HG03064 (cell line): ENCODE results near the gene EMX2.

Experiments
- ATAC-seq: cut with Tn5 transposase; IDR thresholded peaks from one replicate; pipeline ENCODE4 v1.9.1; 2021; ENCODE audit warnings: low read depth; ENCODE audit not compliant: unreplicated experiment

Gene EMX2

DNA sequence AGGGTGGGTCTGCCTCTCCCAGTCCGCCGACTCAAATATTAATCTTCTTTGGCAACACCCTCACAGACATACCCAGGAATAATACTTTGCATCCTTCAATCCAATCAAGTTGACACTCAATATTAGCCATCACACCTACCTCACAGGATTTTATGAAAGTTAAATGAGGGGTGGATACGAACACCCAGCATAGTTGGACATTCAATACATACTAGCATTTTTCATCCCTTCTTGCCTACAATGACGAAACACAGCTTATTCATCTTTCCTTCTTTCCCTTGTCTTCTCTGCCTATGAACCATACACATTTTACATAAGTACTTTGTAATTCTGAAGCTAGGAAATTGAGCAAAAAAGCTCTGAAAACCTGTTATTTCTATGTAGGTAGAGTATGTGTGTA is 48.5 kb downstream of the EMX2 start:
- no peak for ATAC-seq

DNA sequence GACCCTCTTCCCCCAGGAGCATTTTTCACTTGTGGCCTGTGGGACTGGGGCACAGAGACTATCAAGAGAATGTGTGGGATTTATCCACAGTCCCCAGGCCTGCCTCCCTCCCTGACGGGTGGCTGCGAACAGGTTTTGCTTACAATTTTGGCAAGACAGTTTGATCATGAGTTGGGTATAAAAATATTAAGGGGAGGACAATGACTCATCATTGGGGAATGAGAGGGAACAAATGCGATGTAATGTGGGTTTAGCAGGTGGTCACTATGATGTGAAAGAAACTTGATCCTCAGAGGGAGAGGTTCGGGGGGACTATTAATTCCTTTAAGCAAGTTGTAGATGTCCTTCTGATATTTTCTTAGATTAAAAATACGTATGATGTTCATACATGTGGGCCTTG is 52.2 kb downstream of the EMX2 start:
- ATAC-seq: no peak

DNA sequence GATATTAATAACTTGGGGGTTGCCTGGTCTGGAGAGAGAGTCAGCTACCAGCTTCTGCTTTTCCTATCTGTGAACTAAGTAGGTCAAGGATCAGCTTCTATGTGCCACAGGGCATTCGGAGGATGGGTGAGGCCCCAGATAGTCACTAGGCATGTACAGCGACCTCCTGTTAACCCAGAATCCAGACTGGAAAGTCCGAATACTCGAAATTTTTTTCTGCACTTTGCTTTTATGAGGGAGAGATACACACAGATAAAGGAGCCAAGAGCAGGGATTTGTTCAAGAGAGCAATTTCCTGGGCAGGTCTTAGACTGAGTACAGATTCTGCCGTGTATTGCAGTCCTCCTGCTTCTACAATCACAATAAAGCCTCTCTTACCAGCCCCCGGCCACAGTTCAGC is 54.2 kb downstream of the EMX2 start:
- ATAC-seq: no peak

DNA sequence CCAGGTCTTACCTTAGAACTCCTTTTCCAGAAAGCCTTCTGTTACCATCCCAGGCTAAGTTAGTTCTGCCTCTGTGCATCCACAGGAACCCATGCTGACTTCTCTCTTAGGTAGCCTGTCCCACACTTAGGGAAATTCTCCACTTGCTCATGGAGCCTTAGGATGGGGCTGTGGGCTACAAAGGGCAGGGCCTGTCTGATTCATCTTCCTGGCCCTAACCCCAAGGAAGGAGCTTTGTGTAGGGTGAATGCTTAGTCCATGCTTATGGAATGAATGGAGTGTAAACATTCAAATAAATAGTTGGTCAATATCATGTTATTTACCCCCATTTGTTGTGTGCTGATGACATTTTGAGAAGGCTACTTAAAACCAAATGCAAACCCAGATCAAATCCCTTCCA is 54.7 kb downstream of the EMX2 start:
- ATAC-seq: no peak
